Measurements from ENCODE around the gene TMEM81.
A peak's percentile ranks its signal among the peaks of the same experiment; 100 is the strongest.

Gene TMEM81

GRCh38 chr1:205076245-205076761 is 8.0 kb downstream of the TMEM81 start:
- DNase-seq (ENCODE audit: low read depth in 2 of 2), result no peak

DNA sequence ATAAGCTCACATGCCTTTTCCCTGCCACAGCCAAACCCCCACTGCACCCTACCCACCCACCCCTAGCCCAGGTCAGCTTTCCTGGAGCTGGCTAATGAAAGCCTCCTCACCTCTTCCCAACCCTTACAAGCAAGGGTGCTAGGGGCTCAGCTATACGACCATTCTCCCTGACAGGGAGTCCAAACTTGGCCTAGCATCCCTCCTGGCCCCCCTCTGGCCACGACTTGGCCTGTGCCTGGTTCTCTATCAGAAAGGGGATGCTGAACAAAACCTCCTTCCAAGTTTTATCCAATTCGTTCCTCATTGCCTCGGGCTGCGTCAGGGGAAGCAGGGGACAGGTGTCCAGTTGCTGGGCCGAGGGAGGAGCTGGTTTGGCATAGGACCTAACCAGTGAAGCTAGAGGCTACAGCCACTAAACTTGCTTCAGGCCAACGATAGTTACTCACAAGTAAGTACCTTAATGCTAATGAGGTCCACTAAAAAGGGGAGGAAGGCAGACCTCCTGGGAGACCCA is 8.6 kb downstream of the TMEM81 start:
- no peak for DNase-seq (ENCODE audit: low read depth in 2 of 2)

GRCh38 chr1:205074513-205074912 is 9.7 kb downstream of the TMEM81 start:
- DNase-seq (ENCODE audit: low read depth in 2 of 2), result no peak

- DNase-seq (ENCODE audit: low read depth in 2 of 2), result no peak
These were observed 10.2 kb downstream of the TMEM81 start for GRCh38 chr1:205074084-205074483.

DNA sequence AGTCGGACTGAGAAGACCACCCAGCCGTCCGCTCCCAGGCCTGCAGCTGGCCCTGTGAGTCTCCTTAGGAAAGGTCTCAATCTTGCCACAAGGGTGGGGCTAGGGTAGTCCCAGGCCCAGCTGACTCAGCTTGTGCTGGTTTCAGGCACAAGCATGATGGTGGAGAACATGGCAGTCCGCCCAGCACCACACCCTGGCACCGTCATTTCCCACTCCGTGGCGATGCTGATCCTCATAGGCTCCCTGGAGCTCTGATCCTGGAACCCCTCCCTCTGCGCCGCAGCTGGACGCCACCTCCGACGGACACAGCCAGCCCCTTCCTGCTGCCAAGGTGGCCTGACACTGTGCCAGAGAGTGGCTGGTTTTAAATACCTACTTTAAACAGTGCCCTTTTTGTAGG is 10.7 kb downstream of the TMEM81 start:
- DNase-seq (ENCODE audit: low read depth in 2 of 2), result no peak

DNA sequence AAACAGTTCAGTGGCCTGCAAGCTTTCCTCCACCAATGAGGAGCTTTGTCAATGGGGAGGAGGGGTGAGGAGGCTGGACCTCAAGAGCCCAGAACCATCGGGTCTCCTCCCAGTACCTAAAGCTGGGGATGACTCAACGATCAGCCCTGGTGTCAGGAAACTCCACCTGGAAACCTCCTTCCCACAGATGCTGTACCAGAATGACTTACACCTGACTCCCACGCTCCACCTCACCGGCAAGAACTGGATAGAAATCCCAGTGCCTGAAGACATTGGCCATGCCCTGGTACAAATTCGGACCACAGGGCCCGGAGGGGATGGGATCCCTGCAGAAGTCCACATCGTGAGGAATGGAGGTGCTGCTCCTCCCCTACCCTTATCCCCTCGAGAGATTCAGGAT is 11.4 kb downstream of the TMEM81 start:
- no peak for DNase-seq (ENCODE audit: low read depth in 2 of 2)

GRCh38 chr1:205072286-205072685 is 12.0 kb downstream of the TMEM81 start:
- DNase-seq (ENCODE audit: low read depth in 2 of 2), result no peak

GRCh38 chr1:205071801-205072200 is 12.5 kb downstream of the TMEM81 start:
- no peak for DNase-seq (ENCODE audit: low read depth in 2 of 2)

- DNase-seq (ENCODE audit: low read depth in 2 of 2), result no peak
These were observed 13.2 kb downstream of the TMEM81 start for GRCh38 chr1:205071028-205071409.

DNA sequence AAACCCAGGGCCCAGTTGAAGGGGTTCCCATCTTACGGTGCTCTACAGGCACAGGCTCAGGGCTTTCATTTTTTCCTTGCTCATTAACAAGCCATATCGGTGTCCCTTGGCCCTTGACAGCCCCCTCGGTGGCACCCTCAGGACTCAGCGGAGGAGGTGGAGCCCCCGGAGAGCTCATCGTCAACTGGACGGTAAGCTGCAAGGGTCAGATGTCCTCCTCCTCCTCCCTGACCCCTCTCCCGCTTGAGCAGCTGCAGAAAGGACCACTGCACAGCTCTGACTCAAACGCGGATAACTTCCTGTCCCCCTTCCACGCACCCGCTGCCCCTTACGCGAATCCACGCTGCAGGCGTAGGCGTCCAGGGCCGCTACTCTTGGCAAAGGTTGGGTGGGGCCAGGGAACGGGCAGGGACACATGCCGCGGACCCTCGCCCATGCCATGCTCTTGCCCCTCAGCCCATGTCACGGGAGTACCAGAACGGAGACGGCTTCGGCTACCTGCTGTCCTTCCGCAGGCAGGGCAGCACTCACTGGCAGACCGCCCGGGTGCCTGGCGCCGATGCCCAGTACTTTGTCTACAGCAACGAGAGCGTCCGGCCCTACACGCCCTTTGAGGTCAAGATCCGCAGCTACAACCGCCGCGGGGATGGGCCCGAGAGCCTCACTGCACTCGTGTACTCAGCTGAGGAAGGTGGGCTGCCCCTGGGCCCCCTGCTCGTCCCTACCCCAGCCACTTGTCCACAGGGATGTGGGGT is 14.7 kb downstream of the TMEM81 start:
- DNase-seq (ENCODE audit: low read depth in 2 of 2), result no peak

- no peak for DNase-seq (ENCODE audit: low read depth in 2 of 2)
These were observed 15.7 kb downstream of the TMEM81 start for GRCh38 chr1:205068457-205069040.

DNA sequence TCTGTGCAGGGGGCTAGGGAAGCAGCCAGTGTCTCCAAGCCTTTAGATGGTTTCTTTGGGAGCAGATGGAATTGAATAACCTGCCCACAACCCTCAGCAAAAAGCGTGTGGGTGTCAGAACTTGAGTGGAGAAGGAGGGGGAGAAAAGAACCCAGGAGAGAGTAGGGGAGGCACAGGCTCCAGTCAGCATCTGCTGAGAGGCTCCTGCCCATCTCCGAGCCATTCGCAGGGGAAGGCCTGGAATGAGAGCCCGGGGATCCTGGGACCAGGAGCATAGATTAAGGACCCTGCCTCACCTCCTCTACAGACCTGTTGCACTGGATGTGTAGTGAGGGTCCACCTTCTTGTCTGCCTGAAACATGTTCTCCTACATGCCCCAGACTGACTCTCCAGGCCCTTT is 16.3 kb downstream of the TMEM81 start:
- DNase-seq (ENCODE audit: low read depth in 2 of 2), result no peak

- DNase-seq (ENCODE audit: low read depth in 2 of 2), result no peak
These were observed 17.2 kb downstream of the TMEM81 start for GRCh38 chr1:205067031-205067430.

- DNase-seq (ENCODE audit: low read depth in 2 of 2), result no peak
These were observed 18.0 kb downstream of the TMEM81 start for GRCh38 chr1:205066141-205066818.

DNA sequence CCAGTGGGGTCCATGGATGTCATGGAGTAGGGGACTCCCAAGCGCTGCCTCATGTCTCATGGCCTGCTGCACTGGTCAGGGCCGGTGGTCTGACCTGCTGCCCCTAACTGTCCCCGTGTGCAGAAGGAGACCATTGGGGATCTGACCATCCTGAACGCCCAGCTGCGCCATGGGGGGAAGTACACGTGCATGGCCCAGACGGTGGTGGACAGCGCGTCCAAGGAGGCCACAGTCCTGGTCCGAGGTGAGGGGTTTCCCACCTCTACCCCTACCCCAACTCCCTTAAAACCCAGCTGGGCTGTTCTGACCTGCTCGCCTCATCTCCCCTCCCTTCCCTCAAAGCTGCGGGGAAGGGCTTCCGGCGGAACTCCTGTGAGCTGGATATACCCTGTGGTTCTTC is 18.6 kb downstream of the TMEM81 start:
- no peak for DNase-seq (ENCODE audit: low read depth in 2 of 2)

GRCh38 chr1:205064741-205065316 is 19.4 kb downstream of the TMEM81 start:
- no peak for DNase-seq (ENCODE audit: low read depth in 2 of 2)

DNA sequence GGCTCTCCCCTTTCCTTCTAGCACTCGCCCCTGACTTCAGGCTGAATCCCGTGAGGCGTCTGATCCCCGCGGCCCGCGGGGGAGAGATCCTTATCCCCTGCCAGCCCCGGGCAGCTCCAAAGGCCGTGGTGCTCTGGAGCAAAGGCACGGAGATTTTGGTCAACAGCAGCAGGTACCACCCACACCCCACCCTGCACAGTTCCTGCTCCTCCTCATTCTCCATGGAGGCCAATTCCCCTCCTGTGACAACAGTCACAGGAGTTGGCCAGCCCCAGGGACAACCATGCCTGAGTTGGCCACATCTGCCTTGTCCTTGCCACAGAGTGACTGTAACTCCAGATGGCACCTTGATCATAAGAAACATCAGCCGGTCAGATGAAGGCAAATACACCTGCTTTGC is 20.0 kb downstream of the TMEM81 start:
- no peak for DNase-seq (ENCODE audit: low read depth in 2 of 2)

- DNase-seq (ENCODE audit: low read depth in 2 of 2), result no peak
These were observed 21.4 kb downstream of the TMEM81 start for GRCh38 chr1:205062895-205063294.

DNA sequence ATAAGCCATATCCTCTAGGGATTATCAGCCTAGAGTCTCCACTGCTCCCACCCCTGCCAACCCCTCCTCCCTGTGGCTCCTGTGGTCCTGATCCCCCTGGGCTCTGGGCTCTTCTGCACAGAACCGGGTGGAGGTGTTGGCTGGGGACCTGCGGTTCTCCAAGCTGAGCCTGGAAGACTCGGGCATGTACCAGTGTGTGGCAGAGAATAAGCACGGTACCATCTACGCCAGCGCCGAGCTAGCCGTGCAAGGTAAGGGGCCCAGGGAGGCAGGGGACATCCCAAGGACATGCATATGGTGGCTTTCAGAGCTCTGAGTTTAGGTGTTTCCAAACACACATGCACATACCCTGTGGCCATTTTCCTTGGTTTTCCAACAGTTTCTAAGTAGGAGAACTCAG is 21.9 kb downstream of the TMEM81 start:
- DNase-seq (ENCODE audit: low read depth in 2 of 2), result no peak

DNA sequence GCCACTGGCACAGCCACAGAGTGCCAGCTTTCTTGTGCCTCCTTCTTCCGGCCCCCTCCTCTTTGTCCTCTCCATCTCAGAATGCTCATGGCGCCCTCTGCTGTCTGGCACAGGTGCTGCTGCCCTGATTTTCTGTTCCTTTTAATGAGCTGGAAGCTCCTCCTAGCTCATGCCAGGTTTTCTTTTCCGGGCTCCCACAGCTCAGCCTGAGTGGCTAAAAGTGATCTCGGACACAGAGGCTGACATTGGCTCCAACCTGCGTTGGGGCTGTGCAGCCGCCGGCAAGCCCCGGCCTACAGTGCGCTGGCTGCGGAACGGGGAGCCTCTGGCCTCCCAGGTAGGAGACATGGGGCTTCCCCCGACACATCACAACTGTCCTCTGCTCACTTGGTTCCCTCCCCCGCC is 22.6 kb downstream of the TMEM81 start:
- DNase-seq (ENCODE audit: low read depth in 2 of 2), result peak; percentile 5 to 12

DNA sequence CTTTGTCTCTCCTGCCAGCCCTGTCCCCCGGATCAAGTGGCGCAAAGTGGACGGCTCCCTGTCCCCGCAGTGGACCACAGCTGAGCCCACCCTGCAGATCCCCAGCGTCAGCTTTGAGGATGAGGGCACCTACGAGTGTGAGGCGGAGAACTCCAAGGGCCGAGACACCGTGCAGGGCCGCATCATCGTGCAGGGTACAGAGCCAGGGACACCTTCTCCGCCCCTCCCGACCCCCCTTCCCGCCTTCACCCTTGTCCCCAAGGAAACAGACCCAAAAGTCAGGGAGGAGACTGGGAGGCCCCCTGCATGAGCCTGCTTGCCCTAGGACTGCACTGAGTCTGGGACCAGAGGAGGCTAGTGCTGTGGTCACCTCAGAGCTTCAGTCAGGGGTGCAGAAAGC is 23.0 kb downstream of the TMEM81 start:
- DNase-seq (ENCODE audit: low read depth in 2 of 2), result no peak

DNA sequence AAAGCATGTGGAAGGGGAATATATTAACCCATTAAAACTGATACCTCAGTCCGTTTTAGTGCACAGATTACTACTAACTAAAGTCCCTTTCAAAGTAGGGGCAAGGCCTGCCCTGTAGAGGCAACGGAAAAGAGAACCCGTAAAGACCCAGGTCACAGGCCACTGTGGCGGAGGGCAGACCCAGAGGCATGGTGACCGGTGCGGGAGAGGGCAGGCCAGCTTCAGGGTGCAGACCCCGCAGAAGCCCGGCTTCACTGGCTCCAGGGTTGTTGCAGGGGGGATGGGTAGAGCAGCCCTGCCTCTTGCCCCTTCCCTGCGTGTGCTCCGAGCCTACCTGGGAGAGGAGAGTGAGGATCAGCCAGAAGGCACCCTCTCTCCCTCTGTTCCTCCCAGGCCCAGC is 23.5 kb downstream of the TMEM81 start:
- DNase-seq (ENCODE audit: low read depth in 2 of 2), result no peak
